Adrenal gland (tissue), 5 donors: ENCODE data around the gene UBE3C.

Source experiments
- POLR2A ChIP-seq, 2 donors: fragments of 450-650 bp; IDR thresholded peaks; one replicate each; pipeline ENCODE4 v1.6.1; 2017; ENCODE audit warnings: antibody characterized with exemption in 2 of 2, mild to moderate bottlenecking in 2 of 2, moderate library complexity in 1 of 2
- TF ChIP-seq, protein P1 (sequence below), 6 experiments: fragments of 450-650 bp in 4 of 6; fragments of 200-600 bp in 2 of 6; sonication (generic) in 1 of 6; IDR thresholded peaks; 1 replicate in 5 of 6; 2 replicates in 1 of 6; pipeline versions ENCODE4 v1.5.1 to v1.8.0; 2016 to 2021; ENCODE audit warnings: antibody characterized with exemption in 6 of 6, mild to moderate bottlenecking in 2 of 6, moderate library complexity in 1 of 6
- donor health status: DM: no; HTN: no; CAD: no.

DNA sequence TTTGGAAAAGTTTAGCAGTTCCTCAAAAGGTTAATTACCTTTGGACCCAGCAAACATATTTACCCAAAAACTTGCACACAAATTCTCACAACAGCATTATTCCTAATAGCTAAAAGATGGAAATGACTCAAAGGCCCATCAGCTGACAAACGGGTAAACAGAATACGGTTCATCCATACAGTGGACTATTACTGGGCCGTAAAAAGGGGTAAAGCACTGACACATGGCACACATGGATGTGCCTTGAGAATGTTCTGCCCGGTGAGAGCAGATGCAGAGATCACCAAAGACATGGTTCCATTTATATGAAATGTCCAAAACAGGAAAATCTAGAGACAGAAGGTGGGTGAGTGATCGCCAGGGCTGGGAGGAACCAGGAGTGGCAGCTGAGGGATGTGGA lies 102.9 kb downstream of the UBE3C start:
- TF ChIP-seq, protein P1, sequence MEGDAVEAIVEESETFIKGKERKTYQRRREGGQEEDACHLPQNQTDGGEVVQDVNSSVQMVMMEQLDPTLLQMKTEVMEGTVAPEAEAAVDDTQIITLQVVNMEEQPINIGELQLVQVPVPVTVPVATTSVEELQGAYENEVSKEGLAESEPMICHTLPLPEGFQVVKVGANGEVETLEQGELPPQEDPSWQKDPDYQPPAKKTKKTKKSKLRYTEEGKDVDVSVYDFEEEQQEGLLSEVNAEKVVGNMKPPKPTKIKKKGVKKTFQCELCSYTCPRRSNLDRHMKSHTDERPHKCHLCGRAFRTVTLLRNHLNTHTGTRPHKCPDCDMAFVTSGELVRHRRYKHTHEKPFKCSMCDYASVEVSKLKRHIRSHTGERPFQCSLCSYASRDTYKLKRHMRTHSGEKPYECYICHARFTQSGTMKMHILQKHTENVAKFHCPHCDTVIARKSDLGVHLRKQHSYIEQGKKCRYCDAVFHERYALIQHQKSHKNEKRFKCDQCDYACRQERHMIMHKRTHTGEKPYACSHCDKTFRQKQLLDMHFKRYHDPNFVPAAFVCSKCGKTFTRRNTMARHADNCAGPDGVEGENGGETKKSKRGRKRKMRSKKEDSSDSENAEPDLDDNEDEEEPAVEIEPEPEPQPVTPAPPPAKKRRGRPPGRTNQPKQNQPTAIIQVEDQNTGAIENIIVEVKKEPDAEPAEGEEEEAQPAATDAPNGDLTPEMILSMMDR (IDR thresholded peaks at IDR 0.05) = no peak
- TF ChIP-seq POLR2A (IDR thresholded peaks at IDR 0.05) = no peak
